ENCODE measurements around the gene NHLRC2.

NHLRC2 gene

DNA sequence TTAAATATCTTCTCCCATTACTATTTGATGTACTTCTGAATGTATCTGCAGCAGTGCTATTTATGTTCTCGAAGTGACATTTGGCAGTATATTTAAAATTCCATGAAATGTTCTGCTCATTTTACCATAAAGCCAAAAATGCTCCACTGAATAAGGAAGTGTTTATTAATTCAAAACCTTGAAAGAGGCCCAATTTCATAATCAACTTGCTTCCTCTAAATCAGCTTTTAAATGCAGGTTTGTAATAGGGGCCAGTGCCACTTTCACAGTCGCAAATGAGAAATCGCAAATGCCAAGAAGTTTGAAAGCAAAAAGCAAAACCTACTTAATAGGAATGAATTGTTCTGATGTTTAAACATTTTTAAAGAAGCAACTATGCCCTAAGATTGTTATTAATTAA lies 11.4 kb downstream of the NHLRC2 start:
- no peak for DNase-seq

DNA sequence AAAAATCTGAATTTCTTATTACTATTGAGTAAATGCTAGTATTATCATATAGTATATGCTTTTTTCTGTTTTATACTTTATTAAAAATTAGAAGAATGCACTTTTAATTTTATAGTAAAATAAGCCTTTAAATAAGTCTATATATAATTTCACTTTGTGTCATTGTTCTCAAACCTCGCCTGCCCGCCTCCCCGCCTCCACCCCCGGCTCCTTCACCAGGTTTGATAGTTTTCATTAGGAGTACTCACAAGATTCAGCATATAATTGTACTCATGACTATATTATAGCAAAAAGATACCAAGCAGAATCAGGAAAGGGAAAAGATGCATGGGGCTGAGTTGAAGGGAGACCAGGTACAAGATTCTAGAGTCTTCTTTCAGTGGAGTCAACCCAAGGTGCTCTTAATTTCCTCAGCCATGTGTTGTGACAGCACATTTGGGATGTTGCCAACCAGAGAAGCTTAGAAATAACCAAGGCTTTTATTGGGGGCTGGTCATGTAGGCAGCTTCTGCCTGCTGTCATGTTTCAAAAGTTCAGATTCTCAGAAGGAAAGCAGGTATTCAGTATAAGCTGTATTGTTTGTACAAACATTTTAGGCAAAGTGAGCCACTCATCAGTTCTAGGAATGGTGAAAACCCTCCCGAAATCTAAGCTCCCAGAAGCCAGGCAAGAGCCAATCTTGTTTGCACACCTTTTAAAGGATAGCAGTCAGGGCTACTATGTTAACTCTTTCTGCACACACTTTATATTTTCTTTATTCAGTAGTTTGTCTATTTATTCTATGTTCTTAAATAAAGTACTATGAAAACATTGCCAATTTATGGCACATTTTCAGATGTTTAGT lies 12.3 kb downstream of the NHLRC2 start:
- no peak for DNase-seq

DNA sequence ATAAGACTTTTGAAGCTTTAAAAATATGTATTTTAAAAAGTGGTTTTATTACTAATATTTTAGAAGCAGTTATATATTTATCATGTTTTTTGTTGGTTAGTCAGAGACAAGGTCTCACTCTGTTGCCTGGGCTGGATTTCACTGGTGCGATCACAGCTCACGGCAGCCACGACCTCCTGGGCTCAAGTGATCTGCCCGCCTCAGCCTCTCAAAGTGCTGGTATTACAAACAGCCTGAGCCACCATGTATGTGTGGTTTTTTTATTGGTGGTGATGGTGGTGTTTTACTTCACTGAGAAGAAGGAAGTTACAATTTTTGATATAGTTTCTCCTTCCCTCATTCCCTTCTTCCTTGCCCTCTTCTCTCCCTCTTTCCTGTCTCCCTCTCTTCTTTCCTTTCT lies 13.4 kb downstream of the NHLRC2 start:
- no peak for DNase-seq

DNA sequence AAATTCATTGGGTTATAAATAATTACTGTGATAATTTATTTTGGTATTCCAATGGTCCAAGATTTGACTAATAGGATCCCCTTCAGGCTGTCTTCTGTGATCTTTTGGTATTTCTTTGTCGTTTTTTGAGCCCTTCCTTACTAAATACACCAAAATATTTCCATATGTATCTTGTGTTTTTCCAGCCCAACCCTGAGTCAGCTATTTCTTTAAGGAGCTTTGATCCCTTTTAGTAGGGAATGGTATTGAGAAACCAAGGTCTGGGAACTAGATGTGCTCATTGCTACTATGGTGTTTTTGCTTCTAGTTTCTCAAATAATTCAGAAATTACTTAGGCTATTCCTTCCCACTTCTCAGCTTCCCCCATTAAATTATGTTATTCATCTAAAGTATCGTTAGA lies 15.3 kb downstream of the NHLRC2 start:
- DNase-seq, result no peak

DNA sequence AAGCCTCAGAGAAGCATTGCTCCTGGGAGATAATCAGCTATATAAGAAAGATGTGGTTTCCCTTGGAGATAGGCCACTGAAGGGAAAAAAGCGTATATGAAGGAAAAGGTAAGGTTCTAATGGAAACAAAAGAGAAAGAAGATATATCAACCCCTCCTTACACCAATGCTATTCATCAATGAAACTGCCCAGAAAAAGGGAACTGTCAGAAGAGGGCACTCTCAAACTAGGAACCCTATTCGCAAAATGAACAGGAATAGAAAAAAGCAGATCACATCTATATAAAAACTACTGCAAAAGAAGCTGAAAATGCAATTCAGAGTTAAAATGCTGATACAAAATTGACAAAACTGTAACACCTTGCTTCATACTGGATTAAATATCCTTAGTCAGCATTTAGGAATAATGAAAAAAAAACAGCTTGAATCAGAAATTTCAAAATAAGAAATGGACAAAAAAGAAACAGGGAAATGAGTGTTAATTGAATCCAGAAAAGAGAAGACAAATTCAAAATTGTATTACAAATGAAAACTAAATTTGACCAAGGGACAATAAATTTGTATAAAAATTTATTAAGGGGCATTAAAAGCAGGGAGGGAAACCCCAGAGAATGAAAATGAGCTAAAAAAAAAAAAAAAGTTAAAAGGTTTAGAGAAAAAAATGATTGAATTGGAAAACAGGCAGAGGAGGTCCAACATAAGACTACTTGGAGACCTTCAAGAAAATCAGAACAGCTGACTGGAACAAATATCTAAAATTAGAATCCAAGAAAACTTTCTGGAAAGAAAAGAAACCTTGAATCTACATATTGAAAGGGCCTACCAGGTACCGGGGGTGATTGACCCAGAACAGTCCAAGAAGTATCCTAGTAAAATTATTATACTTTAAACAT lies 17.9 kb downstream of the NHLRC2 start:
- DNase-seq, result no peak

DNA sequence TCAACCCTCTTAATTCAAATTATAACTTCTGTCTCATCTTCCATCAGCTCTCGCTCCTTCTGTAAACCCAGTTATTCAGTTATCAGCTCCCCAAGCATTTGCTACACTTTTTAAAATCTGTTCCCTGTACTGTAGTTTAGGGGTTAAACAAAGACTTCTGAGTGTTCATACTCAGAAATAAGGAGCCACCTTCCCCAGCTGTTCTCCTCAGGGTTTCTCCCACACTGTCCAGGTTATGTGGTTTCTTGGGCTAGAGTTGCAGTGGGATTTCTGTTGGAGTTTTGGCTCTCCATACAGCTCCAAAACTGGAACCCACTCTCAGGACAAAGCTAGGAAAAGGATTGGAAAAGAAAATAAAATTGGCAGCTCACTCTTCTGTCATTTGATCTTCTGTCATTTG lies 20.8 kb downstream of the NHLRC2 start:
- no peak for DNase-seq

DNA sequence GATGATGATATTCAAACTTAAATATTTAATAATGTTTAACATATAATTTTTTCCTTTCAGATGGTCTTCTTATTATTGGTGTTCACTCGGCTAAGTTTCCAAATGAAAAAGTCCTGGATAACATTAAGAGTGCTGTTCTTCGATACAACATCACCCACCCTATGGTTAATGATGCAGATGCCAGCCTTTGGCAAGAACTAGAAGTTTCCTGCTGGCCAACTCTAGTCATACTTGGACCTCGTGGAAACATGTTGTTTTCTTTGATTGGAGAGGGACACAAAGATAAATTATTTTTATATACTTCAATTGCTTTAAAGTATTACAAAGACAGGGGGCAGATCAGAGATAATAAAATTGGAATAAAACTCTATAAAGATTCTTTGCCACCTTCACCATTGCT lies 22.0 kb downstream of the NHLRC2 start:
- no peak for DNase-seq

DNA sequence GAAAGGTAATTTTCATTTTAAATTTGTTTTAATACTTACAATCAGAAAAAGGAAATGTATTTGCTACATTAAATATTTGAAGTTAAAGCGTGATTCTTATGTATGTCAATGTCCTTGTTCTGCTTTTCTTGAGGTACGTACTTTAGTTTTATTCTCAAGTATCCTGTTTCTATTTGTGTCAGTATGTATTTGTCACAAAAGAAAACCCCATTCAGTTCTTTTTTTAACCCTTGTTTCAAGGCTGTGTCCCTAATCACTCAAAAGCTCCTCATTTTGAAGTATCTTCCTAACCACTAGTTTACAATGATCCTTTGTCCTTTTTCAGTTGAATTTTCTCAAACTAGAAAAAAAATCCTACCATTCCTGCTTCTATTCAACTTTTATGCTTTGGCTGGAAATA lies 25.2 kb downstream of the NHLRC2 start:
- no peak for DNase-seq

DNA sequence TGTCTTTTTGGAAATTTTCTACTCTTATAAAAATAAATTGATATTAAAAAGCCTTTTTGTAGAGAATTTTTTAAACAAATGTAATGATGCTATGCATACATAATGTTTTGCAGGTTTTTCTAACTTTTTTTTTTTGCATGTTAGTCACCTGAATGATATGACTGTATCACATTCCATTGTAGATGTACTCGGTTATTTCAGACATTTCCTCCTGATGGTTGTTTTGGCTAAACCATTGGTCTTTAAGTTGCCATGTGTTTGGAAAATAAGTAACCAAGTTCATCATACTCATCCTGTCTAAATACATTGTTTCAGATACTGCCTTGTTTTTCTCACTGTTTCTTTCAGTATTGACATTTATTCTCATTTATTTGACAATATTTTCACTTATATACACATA lies 25.8 kb downstream of the NHLRC2 start:
- DNase-seq, result no peak

DNA sequence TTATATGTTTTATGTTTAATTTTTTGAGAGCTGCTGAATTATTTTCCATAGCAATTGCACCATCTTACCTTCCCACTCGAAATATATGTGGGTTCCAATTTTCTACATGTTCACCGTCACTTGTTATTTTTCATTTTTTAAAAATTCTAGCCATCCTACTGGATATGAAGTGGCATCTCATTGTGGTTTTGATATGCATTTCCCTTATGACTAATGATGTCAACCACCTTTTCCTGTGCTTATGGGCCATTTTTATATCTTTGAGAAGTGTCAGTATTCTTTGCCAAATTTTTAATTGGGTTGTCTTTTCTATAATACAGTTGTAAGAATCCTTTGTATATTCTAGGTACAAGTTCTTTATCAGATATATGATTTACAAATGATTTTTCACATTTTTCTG lies 27.8 kb downstream of the NHLRC2 start:
- DNase-seq, result no peak

DNA sequence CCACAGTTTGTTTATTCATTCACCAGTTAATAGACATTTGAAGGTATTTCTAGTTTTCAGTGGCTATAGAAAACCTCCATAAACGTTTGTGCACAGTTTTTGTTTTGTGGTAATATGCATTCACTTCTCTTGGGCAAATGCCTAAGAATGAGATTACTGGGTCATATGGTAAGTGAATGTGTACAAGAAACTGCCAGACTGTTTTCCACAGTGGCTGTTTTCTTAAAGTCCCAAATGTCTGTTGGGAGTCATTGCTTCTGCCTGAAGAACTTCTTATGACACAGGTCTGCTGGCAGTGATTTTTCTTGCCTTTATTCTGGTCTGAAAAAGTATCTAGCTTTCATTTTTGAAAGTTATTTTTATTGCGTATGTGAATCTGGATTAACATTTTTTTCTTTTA lies 35.5 kb downstream of the NHLRC2 start:
- DNase-seq, result no peak

DNA sequence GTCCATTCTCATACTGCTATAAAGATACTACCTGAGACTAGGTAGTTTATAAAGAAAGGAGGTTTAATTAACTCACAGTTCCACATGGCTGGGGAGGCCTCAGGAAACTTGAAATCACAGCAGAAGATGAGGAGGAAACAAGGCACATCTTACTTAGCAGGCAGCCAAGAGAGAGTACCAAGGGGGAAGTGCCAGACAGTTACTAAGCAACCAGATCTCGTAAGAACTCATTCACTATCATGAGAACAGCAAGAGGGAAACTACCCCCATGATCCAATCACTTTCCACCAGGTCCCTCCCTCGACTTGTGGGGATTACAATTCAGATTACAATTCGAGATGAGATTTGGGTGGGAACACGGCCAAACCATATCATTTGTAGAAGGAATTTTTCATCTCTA lies 36.3 kb downstream of the NHLRC2 start:
- DNase-seq, result no peak

DNA sequence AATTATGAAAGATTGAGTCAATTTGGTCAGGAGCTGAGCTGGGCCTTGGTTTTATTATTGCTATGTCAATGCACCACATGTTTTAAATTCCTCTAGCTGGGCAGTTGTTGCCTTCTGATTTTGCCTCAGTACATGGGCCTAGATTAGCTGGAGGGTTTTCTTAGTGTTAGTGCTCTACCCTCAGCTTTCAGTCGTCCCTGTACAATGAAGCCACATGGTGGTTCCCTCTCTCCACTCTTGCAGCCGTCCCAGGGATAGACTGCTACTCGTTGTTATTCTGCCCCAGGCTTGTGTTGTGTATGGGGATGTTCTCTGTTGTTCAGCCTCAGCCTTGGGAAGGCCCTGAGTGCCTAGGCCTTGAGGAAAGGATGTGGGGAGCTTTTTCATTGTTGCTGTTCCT lies 37.0 kb downstream of the NHLRC2 start:
- DNase-seq, result no peak

DNA sequence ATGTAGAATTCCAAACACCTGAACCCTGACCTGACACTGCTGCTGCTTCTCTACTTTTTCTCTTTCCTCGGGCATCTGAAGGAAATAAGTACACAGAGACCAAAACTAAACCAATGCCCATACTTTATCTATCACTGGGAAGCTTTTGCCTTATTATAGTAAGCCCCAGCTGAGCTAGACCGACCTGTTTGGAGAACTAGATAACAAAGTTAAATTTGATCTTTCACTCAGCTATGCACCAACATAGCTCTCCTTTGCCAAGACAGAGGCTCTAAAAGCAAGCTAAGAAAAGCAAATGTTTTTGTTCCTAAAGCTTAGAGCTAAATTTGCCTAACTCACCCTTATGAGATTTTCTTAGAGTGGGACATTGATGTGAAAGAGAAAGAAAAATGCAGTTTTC lies 39.1 kb downstream of the NHLRC2 start:
- DNase-seq, result no peak

DNA sequence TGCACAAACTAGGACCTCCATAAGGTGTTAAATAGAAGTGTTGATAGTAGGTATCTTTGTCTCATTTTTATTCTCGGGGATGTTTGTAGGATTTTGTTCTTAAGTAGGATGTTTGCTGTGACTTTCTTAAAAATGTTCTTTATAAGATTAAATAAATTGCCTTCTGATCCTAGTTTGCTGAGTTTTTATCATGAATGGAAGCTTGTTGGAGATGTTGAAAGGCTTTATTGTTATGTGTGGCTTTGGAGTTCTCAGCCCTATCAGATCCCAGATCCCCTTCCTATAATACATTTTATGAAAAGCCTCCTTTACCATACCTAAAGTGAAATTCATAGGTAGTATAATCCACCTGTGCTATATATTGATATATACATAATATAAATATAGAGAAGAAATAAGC lies 40.1 kb downstream of the NHLRC2 start:
- DNase-seq, result no peak

DNA sequence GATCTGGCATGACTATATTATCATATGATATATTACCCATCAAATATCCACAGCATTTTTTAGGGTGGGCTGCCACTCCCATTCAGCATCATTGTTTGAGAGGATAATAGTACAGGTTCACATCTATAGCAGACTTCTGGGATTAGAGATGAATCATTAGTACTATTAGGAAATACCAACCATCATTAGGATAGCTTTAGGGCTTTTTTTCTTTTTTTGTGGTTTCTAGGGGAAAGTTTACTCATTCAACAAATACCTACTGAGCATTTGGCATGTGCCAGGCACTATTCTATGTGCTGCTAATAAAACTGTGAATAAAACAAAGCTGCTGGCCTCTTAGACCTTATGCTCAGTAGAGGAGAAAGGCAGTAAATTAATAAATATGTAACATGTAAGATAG lies 40.6 kb downstream of the NHLRC2 start:
- DNase-seq, result no peak

DNA sequence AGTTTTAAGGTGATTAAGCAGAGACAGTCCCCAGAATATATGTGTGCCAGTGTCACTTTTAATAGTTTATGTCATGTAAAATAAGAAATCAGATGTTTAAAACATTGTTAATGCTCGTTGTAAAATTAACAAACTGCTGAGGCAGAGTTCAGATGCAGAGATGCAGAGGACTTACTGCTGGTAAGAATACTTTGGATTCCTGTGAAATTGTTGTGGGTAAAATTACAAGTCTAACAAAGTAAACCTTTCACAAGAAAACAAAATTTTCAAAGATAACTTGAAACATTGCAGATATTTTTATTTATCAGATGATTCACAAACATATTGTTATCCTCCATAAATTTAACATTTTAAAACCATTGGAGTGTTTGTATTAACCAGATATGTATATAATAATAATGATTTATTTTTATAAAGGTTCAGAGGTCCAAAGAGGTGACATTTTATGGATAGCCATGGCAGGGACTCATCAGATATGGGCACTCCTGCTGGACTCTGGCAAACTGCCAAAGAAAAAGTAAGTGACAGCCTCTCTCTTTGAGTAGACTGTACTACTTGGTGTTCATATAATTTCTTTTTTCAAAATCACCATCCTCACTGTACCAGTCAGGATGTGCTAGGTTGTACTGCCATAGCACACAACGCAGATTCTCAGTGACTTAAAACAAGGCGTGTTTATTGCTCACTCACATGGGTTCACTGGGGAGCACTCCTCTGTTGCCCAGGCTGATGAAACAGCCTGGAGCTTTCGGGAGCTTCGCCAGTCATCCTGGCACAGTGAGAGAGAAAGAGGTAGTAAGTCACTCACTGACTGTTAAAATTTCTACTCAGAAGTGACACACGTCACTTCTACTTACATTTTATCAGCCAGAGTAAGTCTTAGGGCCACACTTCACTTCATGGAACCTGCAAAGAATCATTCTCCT lies 43.5 kb downstream of the NHLRC2 start:
- no peak for DNase-seq

DNA sequence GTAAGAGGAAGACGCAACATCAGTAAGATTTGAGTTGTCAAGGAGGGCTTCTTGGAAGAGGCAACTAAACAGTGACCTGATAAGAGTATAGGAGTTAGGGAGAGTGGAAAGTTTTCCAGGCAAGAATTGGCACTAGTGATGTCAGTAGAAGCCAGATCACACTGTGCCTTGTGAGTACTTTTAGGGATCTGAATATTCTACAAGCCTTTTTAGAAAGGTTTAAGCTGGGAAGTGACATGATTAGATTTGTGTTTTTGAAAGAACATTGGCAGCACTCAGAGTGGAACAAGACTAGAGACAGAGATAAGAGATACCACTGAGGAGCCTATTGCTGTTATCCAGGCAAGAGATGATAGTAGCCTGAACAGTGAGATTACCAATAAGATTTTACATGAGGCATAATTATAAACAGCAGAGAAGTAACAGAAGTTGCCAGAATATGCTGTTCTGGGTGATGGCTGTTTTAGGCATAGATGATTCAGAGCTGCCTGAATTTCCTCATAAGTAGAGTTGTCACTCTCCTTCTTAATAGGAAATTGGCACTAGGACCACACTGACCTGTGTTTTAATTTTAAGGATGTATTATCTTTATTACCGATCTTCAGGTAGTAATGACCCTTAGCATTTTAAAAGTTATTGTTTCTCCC lies 45.6 kb downstream of the NHLRC2 start:
- DNase-seq, result no peak

DNA sequence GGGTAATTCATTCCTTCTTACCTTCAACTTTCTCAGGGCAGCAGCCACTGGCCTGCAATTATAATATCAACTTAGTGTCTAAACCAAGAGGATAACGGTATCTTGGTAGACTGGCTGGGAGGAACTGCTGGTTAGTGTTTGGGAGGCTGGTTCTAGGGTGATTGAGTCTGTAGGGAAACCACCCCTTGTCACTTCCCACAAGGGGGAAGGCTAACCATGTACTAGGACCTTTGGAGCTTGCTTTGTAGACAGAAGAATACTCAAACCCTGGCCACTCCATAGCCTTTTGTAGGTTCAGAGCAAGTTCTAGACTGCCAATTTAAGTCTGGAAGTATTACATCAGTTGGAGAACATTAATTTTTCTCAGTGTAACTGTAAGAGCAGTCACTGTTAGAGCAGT lies 51.3 kb downstream of the NHLRC2 start:
- no peak for DNase-seq

DNA sequence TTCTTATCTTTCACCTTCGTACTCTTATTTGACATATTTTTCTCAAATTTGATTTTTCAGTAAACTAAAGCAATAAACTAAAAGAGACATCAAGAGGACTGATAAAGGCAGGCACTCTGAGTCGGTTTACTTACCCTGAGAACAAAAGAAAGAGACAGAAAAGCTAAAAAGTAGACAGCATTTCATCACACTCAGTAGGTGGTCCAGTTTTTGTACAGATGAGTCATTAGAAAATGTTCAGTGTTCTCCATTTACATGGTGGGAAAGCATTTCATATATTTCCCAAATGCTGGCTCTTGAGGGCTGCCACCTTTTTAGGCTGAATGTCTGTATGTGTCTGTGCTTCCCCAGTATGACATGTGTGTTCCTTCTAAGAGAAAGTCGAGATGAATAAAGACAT lies 52.7 kb downstream of the NHLRC2 start:
- DNase-seq, result no peak

DNA sequence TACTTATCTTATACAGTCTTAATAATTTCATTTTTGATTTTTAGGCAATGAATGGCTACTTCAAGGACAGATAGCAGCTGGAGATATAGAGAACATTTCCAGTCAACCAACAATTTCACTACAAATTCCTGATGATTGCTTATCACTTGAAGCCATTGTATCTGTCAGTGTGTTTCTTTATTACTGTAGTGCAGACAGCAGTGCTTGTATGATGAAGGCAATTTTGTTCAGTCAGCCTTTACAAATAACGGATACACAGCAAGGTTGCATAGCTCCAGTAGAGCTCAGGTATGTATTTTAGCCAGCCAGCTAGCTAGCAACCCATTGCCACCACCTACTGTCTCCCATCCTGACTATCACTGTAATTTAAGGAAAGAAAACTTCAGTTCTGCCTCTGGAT lies 53.8 kb downstream of the NHLRC2 start:
- DNase-seq, result no peak

DNA sequence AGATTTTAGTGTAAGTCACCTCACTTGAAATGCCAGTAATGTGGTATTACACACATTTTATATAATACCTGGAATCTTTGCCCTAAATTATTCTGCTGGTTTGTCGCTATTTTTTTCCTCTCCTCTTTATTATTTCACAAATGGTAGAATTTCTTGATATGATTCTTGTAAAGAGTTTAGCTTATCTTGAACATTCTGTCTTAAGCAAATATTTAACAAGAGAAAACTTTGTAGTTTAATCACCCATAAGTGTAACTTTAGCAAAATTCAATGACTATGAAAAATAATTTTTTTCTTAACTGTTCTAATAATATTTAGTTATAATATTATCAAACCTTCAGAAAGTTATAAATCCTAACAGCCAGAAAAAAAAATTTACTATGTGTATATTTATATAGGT lies 56.7 kb downstream of the NHLRC2 start:
- no peak for DNase-seq

DNA sequence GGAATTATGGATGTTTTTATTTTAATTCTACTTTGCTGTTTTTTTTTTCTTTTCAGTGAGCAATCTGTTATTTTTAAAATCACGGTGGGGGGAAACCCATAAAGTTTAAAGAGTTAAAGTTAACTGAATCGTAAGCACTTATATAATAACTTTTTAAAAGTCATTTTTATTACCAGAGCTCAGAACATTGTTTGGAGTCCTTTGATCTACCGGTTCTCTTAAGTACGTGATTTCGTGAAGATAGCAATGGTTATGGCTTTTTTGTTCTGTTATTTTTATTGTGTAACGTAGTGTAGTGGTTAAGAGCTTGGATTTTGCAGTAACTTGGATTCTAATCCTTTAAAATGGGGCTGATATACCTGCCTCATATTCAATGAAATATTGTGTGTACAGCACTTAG lies 57.4 kb downstream of the NHLRC2 start:
- no peak for DNase-seq
